Fibroblast of skin of back (primary cell): ENCODE results near the gene VDAC2.

Source experiments
- DNase-seq: peaks from one replicate; pipeline ENCODE4 v3.0.0-alpha.2; 2013

Gene VDAC2

GRCh38 chr10:75231672-75232581 is 21.3 kb downstream of the VDAC2 start:
- no peak for DNase-seq

DNA sequence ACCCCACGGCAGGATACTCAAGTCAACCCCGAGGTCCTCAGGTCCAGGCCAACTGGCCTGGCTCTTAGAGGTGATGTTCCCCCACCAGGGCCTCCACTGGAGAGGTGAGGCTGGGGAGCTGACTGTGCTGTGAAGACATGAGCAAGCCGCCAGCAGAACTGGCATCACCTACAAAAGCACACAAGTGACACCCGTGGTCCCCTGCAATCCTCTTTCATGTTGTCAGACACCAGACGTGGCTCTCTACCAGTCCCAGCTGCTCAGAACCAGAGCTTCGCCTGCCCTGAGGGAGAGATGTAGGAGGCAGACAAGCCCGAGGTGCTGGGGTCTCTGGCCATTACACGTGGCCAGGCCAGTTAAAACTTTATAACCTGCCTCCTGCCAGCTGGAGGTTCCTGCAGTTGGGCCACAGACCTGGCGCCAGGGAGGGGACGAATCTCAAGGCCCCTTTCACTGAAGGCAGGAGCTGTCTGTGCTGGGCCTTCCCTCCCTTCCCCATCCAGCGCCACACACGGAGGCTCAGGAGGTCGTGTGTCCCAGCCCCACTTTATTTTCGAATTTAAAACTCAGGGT is 22.9 kb downstream of the VDAC2 start:
- no peak for DNase-seq

DNA sequence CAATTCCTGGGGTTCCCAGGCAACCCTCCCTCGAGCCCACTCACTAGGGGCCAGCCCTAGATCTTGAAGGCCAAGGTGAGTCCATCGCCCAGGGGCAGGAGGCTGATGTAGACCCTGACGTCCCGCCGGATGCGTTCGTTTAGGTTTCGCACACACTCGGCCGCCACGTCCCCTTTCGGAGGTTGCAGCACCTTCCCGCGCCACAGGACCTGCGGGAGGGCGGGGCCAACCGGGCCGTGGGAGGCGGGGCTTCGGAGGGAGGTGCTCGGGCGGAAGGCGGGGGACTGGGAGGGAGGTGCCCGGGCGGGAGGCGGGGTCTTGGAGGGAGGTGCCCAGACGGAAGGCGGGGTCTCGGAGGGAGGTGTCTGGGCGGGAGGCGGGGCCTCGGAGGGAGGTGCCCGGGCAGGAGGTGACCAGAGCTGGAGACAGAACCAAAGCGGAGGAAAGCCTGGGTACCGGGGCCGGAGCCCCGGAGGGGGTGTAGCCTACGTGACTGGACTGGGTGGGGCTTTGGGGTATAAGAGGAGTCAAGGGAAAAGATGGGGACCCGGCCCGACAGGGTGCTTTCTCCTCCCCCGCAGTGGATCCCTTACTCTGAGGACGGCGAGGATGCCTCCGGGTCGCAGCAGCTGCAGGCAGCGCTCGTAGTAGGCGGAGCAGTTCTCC is 23.6 kb downstream of the VDAC2 start:
- DNase-seq, result peak; percentile 86

DNA sequence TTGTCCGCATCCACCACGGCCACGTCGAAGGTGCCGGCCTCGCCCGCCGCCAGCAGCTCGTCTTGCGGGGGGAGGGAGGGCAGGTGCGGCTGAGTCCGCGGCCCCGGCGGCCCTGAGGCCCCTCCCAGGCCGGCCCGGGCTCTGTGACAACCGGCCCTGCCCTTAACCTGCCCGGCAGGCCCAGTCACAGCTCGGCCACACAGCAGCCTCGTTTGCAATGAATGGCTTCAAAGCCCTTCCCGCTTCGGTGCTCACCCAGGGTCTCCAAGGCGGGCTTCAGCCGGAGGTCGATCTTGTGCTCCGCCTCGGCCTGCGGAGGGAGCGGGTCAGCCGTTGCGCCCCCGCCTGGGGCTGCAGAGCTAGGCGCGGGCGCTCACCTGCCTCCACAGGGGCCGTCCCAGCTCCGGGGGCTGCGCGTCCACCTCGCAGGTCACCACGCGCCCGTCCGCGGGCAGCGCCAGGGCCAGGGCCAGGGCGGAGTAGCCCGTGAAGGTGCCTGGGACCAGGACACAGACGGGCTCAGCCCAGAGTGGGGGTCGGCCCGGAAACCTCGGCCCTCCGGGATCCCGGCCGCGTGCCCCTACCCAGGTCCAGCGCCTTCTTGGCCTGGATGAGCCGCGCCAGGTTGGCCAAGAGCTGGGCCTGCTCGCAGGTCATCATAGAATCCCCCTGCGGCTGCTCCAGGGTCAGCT is 24.2 kb downstream of the VDAC2 start:
- DNase-seq, result no peak

- DNase-seq, result peak; percentile 82
These were observed 25.0 kb downstream of the VDAC2 start, which contains the start of gene COMTD1 for GRCh38 chr10:75235375-75236177. Gene COMTD1, minus strand, starts transcription at chr10:75235957. Its CDS starts 29 bp downstream, at chr10:75235928.

DNA sequence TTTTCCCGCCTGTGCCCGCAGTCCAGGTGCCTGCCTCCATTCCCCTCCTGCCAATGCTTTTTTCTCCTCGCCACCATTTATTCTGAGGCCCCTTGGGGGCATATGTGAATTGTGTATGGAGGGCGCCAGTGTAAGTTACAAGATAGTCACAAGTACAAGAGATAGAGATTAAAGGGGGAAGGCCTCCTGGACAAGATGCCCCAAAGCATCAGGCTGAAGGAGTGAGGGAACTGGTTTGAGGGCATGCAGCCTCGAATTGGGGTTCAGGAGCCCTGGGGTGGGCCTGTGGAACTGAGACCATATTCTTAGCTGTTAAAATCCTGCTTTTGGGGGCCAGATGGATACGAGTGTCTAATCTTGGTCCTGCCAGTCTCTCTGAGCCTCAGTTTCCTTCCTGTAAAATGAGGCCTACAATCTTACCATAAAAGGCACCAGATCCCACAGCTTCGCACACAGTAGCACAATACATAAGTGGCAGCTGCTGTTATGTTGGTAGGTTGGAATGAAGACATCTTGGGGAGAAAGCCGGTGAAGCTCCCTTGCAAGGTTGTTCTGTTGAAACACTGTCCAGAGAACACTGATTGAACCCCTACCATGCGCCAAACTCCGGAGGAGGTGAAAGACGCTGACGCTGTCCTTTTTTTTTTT is 25.7 kb downstream of the VDAC2 start:
- DNase-seq, result no peak

- DNase-seq, result no peak
These were observed 27.8 kb downstream of the VDAC2 start for GRCh38 chr10:75238182-75239095.

DNA sequence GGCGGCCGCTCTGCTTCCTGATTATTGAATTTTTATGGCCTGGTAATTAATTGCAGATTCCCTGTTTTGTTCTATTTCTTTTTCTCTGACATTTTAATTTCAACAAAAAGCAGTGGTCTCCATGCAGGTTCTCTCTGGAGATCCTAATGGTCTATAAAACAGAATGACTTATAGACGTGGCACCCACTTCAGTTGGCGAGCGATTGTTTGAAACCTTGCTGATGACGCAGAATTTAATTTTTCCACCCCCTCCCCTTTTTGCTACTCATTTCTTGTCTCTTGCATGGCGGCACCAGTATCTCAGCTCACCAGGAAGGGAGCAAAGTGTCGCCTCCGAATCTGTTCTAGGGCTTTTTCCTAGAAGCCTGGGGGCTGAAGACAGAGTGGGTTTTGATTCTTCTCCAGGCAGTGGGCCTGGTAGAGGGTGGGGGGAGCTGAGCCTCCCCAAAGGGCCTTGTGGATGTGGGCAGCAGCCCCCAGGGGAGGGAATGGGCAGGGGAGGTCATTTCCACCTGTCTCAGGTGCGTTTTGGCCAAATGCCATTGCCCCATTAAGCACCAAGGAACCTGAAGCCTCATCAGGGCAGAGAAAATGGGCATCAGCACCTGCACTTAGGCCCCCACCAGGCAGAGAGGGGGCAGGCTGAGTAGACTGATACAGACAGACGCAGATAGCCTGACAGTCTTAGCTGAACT is 28.6 kb downstream of the VDAC2 start:
- DNase-seq, result no peak

DNA sequence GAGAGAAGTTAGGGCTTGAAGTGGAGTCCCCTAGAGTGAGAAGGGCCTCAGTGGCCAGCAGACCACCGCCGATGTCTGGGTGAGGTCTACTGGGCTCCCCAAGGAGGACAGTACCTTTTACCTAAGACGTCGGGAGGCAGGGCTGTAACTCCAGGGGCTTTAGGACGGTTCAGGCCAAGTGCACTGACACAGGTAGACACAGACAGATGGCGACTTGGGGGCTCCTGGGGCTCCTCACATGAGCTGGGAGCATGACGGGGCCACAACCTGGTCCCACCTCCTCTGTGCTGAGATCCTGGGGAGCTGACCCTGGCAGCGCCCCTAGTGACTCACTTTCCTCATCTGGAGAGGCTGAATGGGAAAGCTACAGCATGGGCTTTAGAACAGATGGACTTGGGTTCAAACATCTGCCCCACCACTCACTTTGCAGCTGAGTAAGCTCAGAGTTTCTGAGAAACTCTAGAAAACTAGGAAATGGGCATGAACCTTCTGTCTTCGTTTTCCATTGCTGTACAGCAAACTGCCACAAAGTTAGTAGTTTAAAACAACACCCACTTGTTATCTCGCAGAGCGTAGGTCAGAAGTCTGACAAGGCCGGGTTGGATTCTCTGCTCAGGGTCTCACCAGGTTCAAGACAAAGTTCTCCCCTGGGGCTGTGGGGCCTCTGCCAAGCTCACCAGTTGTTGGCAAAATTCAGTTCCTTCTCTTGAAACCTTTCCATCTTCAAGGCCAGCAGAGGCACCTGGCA is 29.9 kb downstream of the VDAC2 start:
- DNase-seq, result no peak

GRCh38 chr10:75243426-75243825 is 32.8 kb downstream of the VDAC2 start:
- no peak for DNase-seq

- no peak for DNase-seq
These were observed 34.1 kb downstream of the VDAC2 start for GRCh38 chr10:75244487-75245353.

GRCh38 chr10:75245354-75246250 is 35.0 kb downstream of the VDAC2 start:
- DNase-seq, result no peak

- no peak for DNase-seq
These were observed 35.9 kb downstream of the VDAC2 start for GRCh38 chr10:75246506-75246905.

- no peak for DNase-seq
These were observed 37.2 kb downstream of the VDAC2 start for GRCh38 chr10:75247797-75248196.

- DNase-seq, result no peak
These were observed 40.3 kb downstream of the VDAC2 start for GRCh38 chr10:75250934-75251333.

DNA sequence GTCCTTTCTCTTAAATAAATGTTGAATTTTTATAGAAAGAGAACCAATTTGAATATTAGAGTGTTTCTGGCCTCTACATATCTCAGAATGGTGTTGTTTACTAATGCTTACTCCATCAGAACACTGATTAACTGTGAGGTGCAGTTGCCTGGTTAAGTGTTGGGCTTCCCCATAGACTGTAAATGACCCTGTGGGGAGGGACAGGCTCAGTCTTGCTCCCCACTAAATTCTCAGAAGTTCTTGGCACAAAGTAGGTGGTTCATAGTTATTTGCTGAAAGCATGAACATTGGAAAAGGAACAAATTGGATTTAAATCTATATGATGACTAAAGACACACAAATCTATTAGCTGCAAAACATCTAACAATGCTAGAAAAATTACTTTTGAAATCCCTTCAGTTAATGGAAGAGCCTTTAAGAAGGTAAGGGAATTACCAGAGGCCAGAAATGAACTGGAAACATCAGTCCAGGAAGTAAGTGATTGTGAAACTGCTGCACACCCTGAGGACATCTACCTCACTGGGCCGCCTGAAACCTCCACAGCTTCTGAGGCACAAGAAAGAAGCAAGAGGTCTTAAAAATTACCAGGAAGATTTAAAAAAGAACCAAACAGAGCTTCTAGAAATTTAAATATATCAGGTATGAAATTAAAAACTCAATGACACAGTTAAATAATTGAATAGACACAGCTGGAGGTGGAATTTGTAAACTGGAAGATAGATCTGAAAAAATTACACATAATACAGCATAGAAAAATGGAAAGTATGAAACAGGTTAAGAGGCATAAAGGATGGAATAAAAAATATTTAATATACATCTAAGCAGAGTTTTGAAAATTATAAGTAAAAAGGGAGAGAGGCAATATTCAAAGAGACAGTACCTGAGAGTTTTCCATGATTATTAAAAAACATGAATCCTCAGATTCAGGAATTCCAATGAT is 43.0 kb downstream of the VDAC2 start:
- no peak for DNase-seq
